ENCODE measurements around the gene TNNI3K. TPM values are rescaled to one million over a fixed set of nuclear protein-coding genes. Genes with fewer than 3 reads are reported as not detected.

Gene TNNI3K
- total and polyA plus RNA-seq, 9 of the 15 experiments (the other 6 are each of a cell fraction or from before 2014, with no cell fraction given) = 0.21 to 0.53 (median 0.32) TPM; not detected in 5

- Histone ChIP-seq H3K4me1 (replicated peaks in 1 of 2; ENCODE audit: control insufficient read depth in 2 of 2, insufficient read depth in 2 of 2, low read length in 2 of 2) (no peaks in the 10 kb centered on the region), H3K27me3 (ENCODE audit: control insufficient read depth in 2 of 2, insufficient read depth in 2 of 2, low read length in 2 of 2) (no peaks in the 10 kb centered on the region), H3K27ac (ENCODE audit: extremely low read depth, low read depth, low read length) (no peak overlapping the region), H3K9me1 (ENCODE audit: control insufficient read depth, insufficient read depth, low read length) (no peaks in the 10 kb centered on the region), H3K4me3 (no peak overlapping the region), H4K20me1 (replicated peaks; ENCODE audit: control insufficient read depth, insufficient read depth, low read length) (no peaks in the 10 kb centered on the region), H3K4me2 (ENCODE audit: insufficient read depth, low read length) (no peak overlapping the region), H3K36me3 (ENCODE audit: control insufficient read depth, insufficient read depth, low read length) (no peaks in the 10 kb centered on the region), H3K9ac (ENCODE audit: insufficient read depth in 1 of 2, low read depth in 2 of 2, low read length in 2 of 2) (no peak overlapping the region), H2AFZ (ENCODE audit: low read depth, low read length) (no peak overlapping the region), H3K79me2 (ENCODE audit: control insufficient read depth, insufficient read depth, low read length) (no peaks in the 10 kb centered on the region), H3K9me3 (replicated peaks; ENCODE audit: control insufficient read depth, insufficient read depth, low read depth, low read length) (no peaks in the 10 kb centered on the region; the same call in 1 of the 2 replicates)
- TF ChIP-seq GTF2E2 (tag; IDR thresholded peaks at IDR 0.05) = no peak
- no peak for TF ChIP-seq ZNF511 (CRISPR knock-in tag; IDR thresholded peaks at IDR 0.05)
- no peak for TF ChIP-seq U2AF1 (optimal IDR thresholded peaks at IDR 0.05; ENCODE audit: low read depth, low read length)
- TF ChIP-seq NCOA2 (IDR thresholded peaks at IDR 0.05; ENCODE audit: partially characterized antibody in 2 of 2) = no peak
- no peak for TF ChIP-seq POLR2G (IDR thresholded peaks at IDR 0.05; ENCODE audit: low read depth, low read length)
- TF ChIP-seq MAFF (IDR thresholded peaks at IDR 0.05; ENCODE audit: low read length) = no peak
- TF ChIP-seq ZNF518B (CRISPR knock-in tag; IDR thresholded peaks at IDR 0.05) = no peak
- no peak for TF ChIP-seq CHD4 (IDR thresholded peaks at IDR 0.05; ENCODE audit: insufficient read depth, insufficient replicate concordance, low read depth, low read length, poor library complexity, severe bottlenecking)
- no peak for TF ChIP-seq ARHGAP35 (IDR thresholded peaks at IDR 0.05; ENCODE audit: partially characterized antibody)
- no peak for TF ChIP-seq NONO (IDR thresholded peaks at IDR 0.05; ENCODE audit: low read depth in 2 of 2, low read length in 1 of 2)
- TF ChIP-seq VEZF1 (CRISPR knock-in tag; IDR thresholded peaks at IDR 0.05) = no peak
- intact Hi-C loops (cut with micrococcal nuclease) (no loop called here), in situ Hi-C loops (cut with MboI) (no loop called here)
- FAIRE-seq (no peak), DNase-seq (ENCODE audit: extremely low read depth in 1 of 4, low spot score in 3 of 4) (no peak), ATAC-seq (no peak)
- ChIA-PET POLR2A (no interaction called here), CTCF (ENCODE audit: low intra/inter-chr PET ratio) (no interaction called here)
- BruUV-seq (replicated peaks) = no TSS peak
- WGBS (ENCODE audit: insufficient coverage, low coverage, missing lambda C conversion rate) = 0% methylated on average over 4 of the region's 4 CpGs
Observed at GRCh38 chr1:74357756-74358155, 122.6 kb downstream of the TNNI3K start.

Measured in K562 (cell line).